Measurements from ENCODE around the gene PJA2.
A peak's percentile ranks its signal among the peaks of the same experiment; 100 is the strongest.

Gene PJA2

DNA sequence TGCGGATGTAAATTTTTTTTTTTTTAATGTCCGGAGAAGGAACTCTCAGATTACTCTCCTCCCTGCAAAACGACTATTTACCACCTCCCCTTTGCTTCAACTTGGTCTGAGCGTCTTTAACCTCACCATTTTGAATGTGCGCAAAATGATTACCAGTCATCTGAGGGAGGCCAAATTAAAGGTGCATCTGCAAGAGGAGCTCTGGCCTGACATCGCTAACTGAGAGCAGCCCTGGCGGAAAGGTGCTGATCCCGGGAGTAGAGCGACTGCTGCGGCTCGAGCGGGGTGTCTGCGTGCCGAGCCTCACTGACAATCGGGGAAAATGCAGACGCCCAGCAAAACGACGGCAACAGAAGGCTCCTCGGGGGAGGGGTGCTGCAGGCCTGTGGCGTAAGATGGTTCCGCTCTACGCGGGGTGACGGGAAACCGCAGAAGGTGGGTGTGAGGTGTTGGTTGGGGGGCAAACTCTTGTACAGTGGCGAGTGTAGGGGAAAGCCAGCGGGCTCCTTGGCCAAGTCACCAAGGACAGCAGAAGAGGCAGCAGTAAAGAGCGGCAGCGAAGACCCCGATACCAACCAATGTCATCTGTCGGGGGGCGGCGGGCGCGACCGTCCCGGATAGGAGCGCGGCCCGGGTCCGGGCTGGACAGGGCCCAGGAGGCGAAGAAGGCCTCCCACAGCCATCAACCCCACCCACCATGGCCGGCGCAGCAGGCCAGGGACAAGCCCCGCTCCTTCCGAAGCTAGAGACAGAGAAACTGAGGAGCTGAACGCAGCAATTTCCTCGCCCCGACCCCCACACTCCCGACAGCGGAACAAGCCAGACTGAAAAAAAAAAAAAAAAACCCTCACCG lies 557 bp downstream of the PJA2 start:
- peak; percentile 72 for DNase-seq (ENCODE audit: low read depth)

GRCh38 chr5:109407913-109408312 lies 1.9 kb downstream of the PJA2 start:
- DNase-seq (ENCODE audit: low read depth): no peak

DNA sequence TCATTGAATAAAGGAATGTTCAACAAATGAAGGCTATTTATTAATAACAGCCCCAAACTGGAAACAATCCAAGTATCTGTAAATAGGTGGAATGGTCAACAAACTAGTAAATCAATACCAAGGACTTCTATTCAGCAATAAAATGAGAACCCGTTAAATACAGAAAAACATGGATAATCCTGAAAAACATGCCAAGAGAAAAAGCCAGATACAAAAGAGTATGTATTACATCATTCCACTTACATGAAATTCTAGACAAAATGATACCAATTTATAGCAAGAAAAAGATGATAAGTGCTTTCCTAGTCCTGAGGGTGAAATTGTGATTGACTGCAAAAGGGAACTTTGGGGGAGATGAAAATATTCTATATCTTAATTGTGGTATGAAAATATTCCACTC lies 3.1 kb downstream of the PJA2 start:
- DNase-seq (ENCODE audit: low read depth): no peak

GRCh38 chr5:109404428-109404960 lies 5.3 kb downstream of the PJA2 start:
- DNase-seq (ENCODE audit: low read depth): no peak

- DNase-seq (ENCODE audit: low read depth): no peak
Observed at GRCh38 chr5:109403469-109403868, 6.3 kb downstream of the PJA2 start.

GRCh38 chr5:109399092-109399759 lies 10.5 kb downstream of the PJA2 start:
- no peak for DNase-seq (ENCODE audit: low read depth)

GRCh38 chr5:109396965-109397364 lies 12.8 kb downstream of the PJA2 start:
- no peak for DNase-seq (ENCODE audit: low read depth)

GRCh38 chr5:109394806-109395205 lies 15.0 kb downstream of the PJA2 start:
- DNase-seq (ENCODE audit: low read depth): no peak

GRCh38 chr5:109390188-109390587 lies 19.6 kb downstream of the PJA2 start:
- DNase-seq (ENCODE audit: low read depth): no peak

- DNase-seq (ENCODE audit: low read depth): no peak
Observed at GRCh38 chr5:109388407-109388806, 21.4 kb downstream of the PJA2 start.

DNA sequence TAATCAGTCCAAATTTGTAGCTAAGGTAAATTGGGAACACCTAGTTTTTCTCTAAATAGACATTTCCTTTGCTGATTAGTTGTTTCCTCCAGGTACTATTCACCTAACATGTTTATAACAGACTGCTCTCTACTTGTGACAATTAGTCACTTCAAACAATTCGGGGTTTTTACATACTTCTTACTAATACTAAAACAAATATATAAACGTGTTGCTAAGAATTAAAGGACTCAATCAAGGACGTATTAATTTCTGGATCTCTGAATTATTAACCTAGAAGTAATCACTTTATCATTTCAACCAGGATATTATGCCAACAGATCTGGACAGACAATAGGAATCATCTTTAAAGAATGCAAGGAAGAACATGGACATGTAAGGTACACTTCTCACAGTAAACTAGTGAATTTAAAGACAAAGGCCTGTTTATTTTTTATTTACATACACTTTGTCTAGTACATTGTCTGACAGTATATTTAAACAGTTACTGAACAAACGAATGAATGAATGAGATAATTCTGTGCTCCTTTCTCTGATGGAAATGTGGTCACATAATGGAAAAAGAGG lies 22.3 kb downstream of the PJA2 start:
- DNase-seq (ENCODE audit: low read depth): no peak

- no peak for DNase-seq (ENCODE audit: low read depth)
Observed at GRCh38 chr5:109378095-109378494, 31.7 kb downstream of the PJA2 start.

DNA sequence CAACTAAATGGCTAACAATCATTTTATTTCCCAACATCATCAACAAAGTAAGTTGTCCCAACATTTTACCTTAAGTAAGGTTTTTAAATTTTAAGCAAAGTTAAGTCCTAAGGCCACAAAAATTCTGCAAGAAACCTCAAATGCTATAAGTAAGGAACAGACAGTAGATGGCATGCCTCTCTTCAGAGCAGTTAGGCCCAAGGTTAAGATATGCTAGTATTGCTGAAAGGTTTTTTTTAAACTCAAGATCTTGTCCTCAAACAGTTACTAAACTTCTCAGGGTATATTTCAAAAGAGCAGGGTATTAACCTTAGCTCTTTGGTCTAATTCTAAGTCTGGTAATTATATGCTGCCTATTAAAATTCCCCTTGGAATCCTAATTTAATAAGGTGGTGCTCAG lies 35.1 kb downstream of the PJA2 start:
- no peak for DNase-seq (ENCODE audit: low read depth)

DNA sequence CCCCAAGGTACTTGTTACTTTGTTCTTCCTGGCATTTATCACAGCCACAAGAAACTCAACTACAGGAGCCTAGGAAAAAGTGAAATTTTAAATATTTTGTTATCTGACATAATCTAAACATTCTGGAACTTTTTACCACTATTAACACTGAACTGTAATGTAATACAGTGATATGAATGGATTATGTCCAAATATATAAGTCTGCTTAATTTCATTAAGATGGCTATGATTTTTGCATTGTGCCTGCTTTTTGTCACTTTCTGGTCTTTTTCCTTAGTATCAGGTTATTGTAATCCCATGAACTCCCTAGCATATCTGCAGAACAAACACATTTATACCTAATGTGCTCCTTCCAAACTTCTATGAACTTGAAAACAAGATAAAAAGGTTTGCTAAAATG lies 35.8 kb downstream of the PJA2 start:
- no peak for DNase-seq (ENCODE audit: low read depth)

- DNase-seq (ENCODE audit: low read depth): no peak
Observed at GRCh38 chr5:109370343-109370742, 39.4 kb downstream of the PJA2 start.

GRCh38 chr5:109365653-109366052 lies 44.1 kb downstream of the PJA2 start:
- DNase-seq (ENCODE audit: low read depth): no peak

DNA sequence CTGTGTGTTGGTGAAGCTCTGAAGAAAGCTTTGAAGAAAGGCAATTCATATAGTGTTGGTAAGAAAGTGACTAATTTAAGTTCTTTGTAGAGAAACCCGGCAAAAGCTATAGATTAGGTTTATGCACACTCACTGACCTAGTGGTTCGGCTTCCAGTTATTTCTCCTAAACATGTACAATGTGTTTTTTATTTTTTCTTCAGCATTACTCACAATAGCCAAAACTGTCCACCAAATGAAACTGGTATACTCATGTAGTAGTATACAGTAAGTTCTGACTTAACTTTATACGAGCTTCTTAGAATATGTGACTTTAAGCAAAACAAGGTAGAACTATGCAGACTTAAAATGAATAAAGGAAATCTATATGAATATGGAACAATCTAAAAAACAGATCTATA lies 44.8 kb downstream of the PJA2 start:
- DNase-seq (ENCODE audit: low read depth): no peak

- no peak for DNase-seq (ENCODE audit: low read depth)
Observed at GRCh38 chr5:109359642-109360041, 50.1 kb downstream of the PJA2 start.

GRCh38 chr5:109357807-109358206 lies 52.0 kb downstream of the PJA2 start:
- DNase-seq (ENCODE audit: low read depth): no peak

DNA sequence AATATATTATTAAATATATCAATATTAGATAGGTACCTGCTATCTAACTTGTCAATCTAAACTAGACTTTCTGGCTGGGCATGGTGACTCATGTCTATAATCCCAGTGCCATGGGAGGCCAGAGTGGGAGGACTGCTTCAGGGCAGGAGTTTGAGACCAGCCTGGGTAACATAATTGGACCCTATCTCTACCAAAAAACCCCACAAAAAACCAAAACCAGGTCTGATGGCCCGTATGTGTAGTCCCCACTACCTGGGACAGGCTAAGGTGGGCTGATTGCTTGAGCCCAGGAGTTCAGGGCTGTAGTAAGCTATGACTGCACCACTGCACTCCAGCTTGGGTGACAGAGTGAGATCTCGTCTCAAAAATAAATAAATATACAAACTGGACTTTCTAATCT lies 55.0 kb downstream of the PJA2 start:
- DNase-seq (ENCODE audit: low read depth): no peak

DNA sequence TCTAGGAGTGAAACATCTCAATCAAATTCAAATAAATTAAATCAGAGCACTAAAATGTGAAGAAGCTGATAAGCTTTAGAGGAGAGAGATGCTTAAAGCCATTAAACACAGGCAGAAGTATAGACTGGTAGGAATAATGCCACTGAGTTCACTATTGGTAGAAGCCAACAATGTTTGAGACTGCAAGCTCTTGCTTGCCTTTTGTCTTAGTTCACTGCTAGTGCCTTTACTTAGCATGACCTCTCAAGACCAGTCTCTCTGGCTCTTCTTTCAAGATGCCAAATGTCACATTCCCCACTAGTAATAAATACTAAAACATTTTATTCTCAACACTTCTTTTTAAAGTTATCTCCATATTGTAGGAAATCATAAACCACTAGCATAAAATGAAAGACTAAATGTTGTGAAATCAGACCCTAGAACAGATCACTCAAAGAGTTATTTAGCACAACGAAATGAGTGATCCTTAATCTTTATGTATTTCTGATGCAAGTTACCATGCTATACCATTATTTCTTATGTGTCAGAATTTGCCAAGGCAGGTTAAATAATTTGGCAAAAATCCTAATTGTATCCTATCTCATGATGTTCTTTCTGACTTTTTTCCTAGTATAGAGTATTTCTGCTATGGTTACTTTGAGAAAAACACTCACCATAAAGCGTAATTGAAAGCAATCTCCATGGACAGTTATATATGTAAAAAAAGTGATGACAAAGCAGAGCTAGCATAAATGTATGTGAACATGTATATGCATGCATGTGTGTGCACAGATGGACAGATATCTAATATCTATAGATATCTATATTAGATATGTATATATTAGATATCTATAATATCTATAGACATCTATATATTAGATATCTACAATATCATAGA lies 57.5 kb downstream of the PJA2 start:
- no peak for DNase-seq (ENCODE audit: low read depth)

All from T follicular helper cell (primary cell).